GM18868 (cell line): ENCODE results near the gene SLC17A5.
"Not testable (repeated sequence)": the region's sequence is repeated elsewhere in the genome, so short reads cannot be mapped to it uniquely, and the experiment has no call there.

Experiments used
- ATAC-seq: cut with Tn5 transposase; IDR thresholded peaks from one replicate; pipeline ENCODE4 v1.9.1; 2021; ENCODE audit warnings: mild to moderate bottlenecking, moderate library complexity; ENCODE audit not compliant: unreplicated experiment

Gene SLC17A5

GRCh38 chr6:73653571-73654424 is at the start of gene SLC17A5:
Gene SLC17A5, minus strand, starts transcription at chr6:73653992. Its CDS starts 106 bp downstream, at chr6:73653886.
- peak; percentile 87 for ATAC-seq

- ATAC-seq: no peak
Measured at GRCh38 chr6:73703466-73703865, 49.7 kb upstream of the SLC17A5 start.

- ATAC-seq: peak; percentile 15
Measured at GRCh38 chr6:73702444-73702843, 48.7 kb upstream of the SLC17A5 start.

- ATAC-seq: no peak
Measured at GRCh38 chr6:73699676-73700459, 46.1 kb upstream of the SLC17A5 start.

GRCh38 chr6:73696966-73697655 is 43.3 kb upstream of the SLC17A5 start:
- ATAC-seq: peak; percentile 43

GRCh38 chr6:73695619-73696421 is 42.0 kb upstream of the SLC17A5 start, which contains the start of gene CD109:
Gene CD109, plus strand, starts transcription at chr6:73696203. Its CDS starts 13 bp downstream, at chr6:73696216.
- peak; percentile 58 for ATAC-seq

GRCh38 chr6:73694711-73695411 is 41.1 kb upstream of the SLC17A5 start:
- no peak for ATAC-seq

GRCh38 chr6:73691512-73691911 is 37.7 kb upstream of the SLC17A5 start:
- ATAC-seq: no peak

GRCh38 chr6:73690056-73690455 is 36.3 kb upstream of the SLC17A5 start:
- no peak for ATAC-seq

GRCh38 chr6:73688351-73688750 is 34.6 kb upstream of the SLC17A5 start:
- ATAC-seq: no peak

- not testable (repeated sequence) for ATAC-seq
Measured at GRCh38 chr6:73683574-73683973, 29.8 kb upstream of the SLC17A5 start.

- no peak for ATAC-seq
Measured at GRCh38 chr6:73680289-73680918, 26.6 kb upstream of the SLC17A5 start.

- ATAC-seq: not testable (repeated sequence)
Measured at GRCh38 chr6:73679846-73680245, 26.1 kb upstream of the SLC17A5 start.

GRCh38 chr6:73679009-73679408 is 25.2 kb upstream of the SLC17A5 start:
- ATAC-seq: peak; percentile 66

GRCh38 chr6:73675466-73676098 is 21.8 kb upstream of the SLC17A5 start:
- peak; percentile 84 for ATAC-seq

- ATAC-seq: no peak
Measured at GRCh38 chr6:73671911-73672685, 18.3 kb upstream of the SLC17A5 start.

- no peak for ATAC-seq
Measured at GRCh38 chr6:73669005-73669404, 15.2 kb upstream of the SLC17A5 start.

- ATAC-seq: peak; percentile 57
Measured at GRCh38 chr6:73667798-73668197, 14.0 kb upstream of the SLC17A5 start.
